Uterus (tissue), 2 donors: ENCODE measurements around the gene LAYN.

Experiments
- POLR2A ChIP-seq, 2 donors: fragments of 450-650 bp; IDR thresholded peaks; one replicate each; pipeline ENCODE4 v1.6.1; 2016; ENCODE audit warnings: antibody characterized with exemption in 2 of 2, mild to moderate bottlenecking in 1 of 2, moderate library complexity in 1 of 2
- TF ChIP-seq, protein P1 (sequence below), 4 experiments: fragments of 200-600 bp in 2 of 4; fragments of 450-650 bp in 2 of 4; sonication (generic) in 2 of 4; IDR thresholded peaks; one replicate each; pipeline ENCODE4 v1.5.1; 2016 to 2019; ENCODE audit warnings: antibody characterized with exemption in 4 of 4, mild to moderate bottlenecking in 2 of 4, moderate library complexity in 1 of 4

DNA sequence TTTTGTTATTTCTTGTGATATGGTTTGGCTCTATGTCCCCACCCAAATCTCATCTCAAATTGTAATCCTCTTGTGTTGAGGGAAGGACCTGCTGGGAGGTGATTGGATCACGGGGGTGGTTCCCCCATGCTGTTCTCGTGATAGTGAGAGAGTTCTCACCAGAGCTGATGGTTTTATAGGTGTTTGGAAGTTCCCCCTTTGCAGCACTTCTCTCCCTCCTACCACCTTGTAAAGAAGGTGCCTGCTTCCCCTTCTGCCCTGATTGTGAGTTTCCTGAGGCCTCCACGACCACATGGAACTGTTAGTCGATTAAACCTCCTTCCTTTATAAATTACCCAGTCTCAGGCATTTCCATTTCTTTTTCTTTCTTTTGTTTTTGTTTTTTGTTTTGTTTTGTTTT, 37.3 kb downstream of the LAYN start:
- TF ChIP-seq, protein P1, sequence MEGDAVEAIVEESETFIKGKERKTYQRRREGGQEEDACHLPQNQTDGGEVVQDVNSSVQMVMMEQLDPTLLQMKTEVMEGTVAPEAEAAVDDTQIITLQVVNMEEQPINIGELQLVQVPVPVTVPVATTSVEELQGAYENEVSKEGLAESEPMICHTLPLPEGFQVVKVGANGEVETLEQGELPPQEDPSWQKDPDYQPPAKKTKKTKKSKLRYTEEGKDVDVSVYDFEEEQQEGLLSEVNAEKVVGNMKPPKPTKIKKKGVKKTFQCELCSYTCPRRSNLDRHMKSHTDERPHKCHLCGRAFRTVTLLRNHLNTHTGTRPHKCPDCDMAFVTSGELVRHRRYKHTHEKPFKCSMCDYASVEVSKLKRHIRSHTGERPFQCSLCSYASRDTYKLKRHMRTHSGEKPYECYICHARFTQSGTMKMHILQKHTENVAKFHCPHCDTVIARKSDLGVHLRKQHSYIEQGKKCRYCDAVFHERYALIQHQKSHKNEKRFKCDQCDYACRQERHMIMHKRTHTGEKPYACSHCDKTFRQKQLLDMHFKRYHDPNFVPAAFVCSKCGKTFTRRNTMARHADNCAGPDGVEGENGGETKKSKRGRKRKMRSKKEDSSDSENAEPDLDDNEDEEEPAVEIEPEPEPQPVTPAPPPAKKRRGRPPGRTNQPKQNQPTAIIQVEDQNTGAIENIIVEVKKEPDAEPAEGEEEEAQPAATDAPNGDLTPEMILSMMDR (IDR thresholded peaks at IDR 0.05), result no peak
- TF ChIP-seq POLR2A (IDR thresholded peaks at IDR 0.05), result no peak
